Thymus (tissue), 11 donors: Measurements from ENCODE around the gene CCL4. TPM values are rescaled to one million over a fixed set of nuclear protein-coding genes. Genes with fewer than 3 reads are reported as not detected.

Experiments
- DNase-seq, 9 donors: peaks; one replicate each; pipeline ENCODE4 v3.0.0-alpha.2; 2013; ENCODE audit warnings: low spot score in 9 of 9, low read depth in 6 of 9, missing footprints in 1 of 9
- H3K27ac ChIP-seq, 2 donors: one replicate each; pipeline ENCODE4 v1.5.1; 2013; ENCODE audit warnings: control low read depth in 1 of 2, low read depth in 1 of 2, low read length in 1 of 2, mild to moderate bottlenecking in 1 of 2, moderate library complexity in 1 of 2
- H3K27me3 ChIP-seq, 2 donors: one replicate each; pipeline ENCODE4 v1.5.1; 2013; ENCODE audit warnings: low read length in 1 of 2; ENCODE audit not compliant: control insufficient read depth in 2 of 2, insufficient read depth in 1 of 2
- H3K36me3 ChIP-seq, 2 donors: one replicate each; pipeline ENCODE4 v1.5.1; 2013; ENCODE audit warnings: low read length in 1 of 2, mild to moderate bottlenecking in 1 of 2, moderate library complexity in 1 of 2; ENCODE audit not compliant: control insufficient read depth in 2 of 2, insufficient read depth in 2 of 2
- H3K4me1 ChIP-seq, 2 donors: one replicate each; pipeline ENCODE4 v1.5.1; 2013; ENCODE audit warnings: low read length in 2 of 2; ENCODE audit not compliant: control insufficient read depth in 2 of 2, insufficient read depth in 2 of 2
- H3K4me3 ChIP-seq, 2 donors: one replicate each; pipeline ENCODE4 v1.5.1; 2013; ENCODE audit warnings: low read length in 2 of 2, control low read depth in 1 of 2, mild to moderate bottlenecking in 1 of 2
- H3K9me3 ChIP-seq, 2 donors: one replicate each; pipeline ENCODE4 v1.5.1; 2013; ENCODE audit warnings: low read length in 1 of 2, mild to moderate bottlenecking in 1 of 2; ENCODE audit not compliant: control insufficient read depth in 2 of 2, insufficient read depth in 1 of 2
- WGBS: extraction: QIAGEN DNeasy Blood & Tissue Kit; methylation state at CpG from one replicate; pipeline ENCODE4 v1.1.7; 2013; 5-methylcytosine and 5-hydroxymethylcytosine counted together
- polyA plus RNA-seq: library from polyadenylated mRNA; stranded (reverse); fragments of 200-250 nt; gene quantifications from one replicate; pipeline ENCODE4 v1.2.3, GENCODE V29; 2013
- total RNA-seq: library from RNA; stranded (reverse); fragments of 120-200 nt; gene quantifications from one replicate; pipeline ENCODE4 v1.2.4, GENCODE V29; 2013
- donor health status: healthy.

The CCL4 gene
- total and polyA plus RNA-seq, 2 donors: 7.3 to 15.4 TPM

DNA sequence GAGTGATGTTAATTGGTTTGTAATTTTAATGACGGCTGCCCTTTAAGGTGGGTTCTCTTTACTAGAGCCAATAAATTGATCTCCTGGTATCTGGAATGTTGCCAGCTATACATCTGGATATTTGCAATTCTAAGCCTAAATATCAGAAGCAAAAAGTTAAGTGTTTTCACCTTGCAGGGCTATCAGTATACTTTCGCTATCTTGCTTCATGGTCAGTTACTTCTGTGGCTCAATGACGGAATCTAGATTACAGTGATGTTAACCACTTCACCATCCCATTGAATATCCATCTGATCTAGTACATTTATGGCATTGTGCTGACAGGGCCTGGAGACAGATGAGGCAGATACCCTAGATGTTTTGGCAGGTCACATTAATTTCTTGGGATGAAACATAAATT lies 28.3 kb downstream of the CCL4 start:
- Histone ChIP-seq H3K27ac (no peak overlapping the region), H3K36me3 (no peaks in the 10 kb centered on the region), H3K4me1 (no peaks in the 10 kb centered on the region), H3K9me3 (no peaks in the 10 kb centered on the region), H3K4me3 (no peak overlapping the region), H3K27me3 (peaks cover 0 to 3% of the 10 kb centered on the region in 2 donors)
- no peak for DNase-seq
- WGBS: 95% methylated on average over 3 of the region's 3 CpGs

DNA sequence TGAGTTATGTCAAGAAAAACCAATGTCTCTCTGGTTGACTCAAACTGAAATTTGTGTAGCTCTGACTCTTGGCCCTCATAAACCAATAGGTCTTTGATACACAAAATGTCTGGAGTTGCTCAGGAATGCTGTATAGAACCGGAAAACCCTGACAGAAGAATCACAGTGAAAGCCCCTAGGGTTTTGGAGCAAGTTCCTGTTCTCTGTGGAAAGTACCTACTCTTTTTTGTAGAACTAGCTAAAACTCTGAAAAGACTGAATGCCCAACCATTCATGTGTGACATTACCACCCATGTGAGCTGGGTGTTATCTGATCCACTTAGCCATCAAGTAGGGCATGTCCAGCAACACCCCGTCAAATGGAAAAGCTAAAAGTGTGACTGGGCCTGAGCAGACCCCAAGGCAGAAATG lies 28.8 kb downstream of the CCL4 start:
- Histone ChIP-seq H3K9me3 (no peaks in the 10 kb centered on the region), H3K4me3 (no peak overlapping the region), H3K27ac (peak overlapping the region in 1 of 2 donors; percentile 20), H3K4me1 (no peaks in the 10 kb centered on the region), H3K36me3 (no peaks in the 10 kb centered on the region), H3K27me3 (peaks cover 0 to 3% of the 10 kb centered on the region in 2 donors)
- WGBS: 93% methylated on average over 2 of the region's 2 CpGs
- DNase-seq: peak in 1 of 9 donors; percentile 12

DNA sequence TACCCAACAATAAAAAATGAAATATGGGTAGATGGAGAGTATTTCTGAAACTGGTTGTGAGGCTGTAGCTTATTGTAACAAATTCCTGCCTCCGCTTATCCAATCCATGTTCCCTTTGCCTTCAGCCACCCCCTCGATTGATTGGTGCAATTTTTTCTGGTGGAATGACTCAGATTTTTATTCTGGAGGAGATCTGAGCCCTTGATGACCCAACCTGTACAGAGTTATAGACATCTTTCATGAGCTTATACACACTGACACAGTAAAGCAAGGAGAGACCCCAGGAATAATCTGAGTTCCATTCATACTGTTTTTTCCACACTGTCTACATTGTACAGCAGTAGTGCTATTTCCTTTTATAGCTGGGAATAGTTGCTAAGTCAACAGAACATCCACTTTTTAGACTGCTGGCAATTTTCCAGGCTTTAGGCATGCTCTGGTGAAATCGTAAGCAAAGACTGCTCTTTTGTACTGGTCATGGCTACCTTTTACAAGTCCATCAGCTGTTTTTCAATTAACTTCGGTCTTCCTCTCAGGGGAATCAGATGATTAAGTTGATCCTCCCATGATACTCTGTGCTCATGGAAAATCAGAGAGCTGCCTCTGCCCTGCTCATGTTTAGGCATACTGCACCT lies 30.1 kb downstream of the CCL4 start:
- no peaks in the 10 kb centered on the region for H3K36me3 ChIP-seq
- no peaks in the 10 kb centered on the region for H3K4me1 ChIP-seq
- H3K9me3 ChIP-seq: no peaks in the 10 kb centered on the region
- no peak overlapping the region for H3K27ac ChIP-seq
- peaks cover 0 to 5% of the 10 kb centered on the region in 2 donors for H3K27me3 ChIP-seq
- 85% methylated on average over 4 of the region's 4 CpGs for WGBS
- H3K4me3 ChIP-seq: no peak overlapping the region
- DNase-seq: no peak

DNA sequence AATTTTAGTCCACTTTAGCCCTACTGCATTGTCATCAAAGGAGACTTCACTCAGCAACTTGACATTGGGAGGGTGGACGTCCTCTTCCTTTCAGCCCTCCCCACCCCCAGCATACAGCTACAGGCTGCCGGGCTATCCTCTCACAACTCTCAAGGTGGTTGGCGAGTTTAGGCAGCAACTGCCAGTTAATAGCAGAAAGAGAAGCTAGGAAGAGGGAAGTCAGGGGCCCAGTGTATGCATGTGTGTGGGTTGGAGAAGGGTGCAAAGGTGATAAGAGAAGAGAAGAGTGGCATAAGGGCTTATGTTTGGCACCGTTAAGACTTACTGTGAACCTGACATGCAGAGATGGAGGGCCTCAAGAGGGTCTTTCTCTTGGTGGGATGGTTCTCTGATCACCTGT lies 31.8 kb downstream of the CCL4 start:
- Histone ChIP-seq H3K36me3 (no peaks in the 10 kb centered on the region), H3K4me1 (no peaks in the 10 kb centered on the region), H3K27me3 (peaks cover 0 to 5% of the 10 kb centered on the region in 2 donors), H3K4me3 (no peak overlapping the region), H3K27ac (no peak overlapping the region), H3K9me3 (no peaks in the 10 kb centered on the region)
- no peak for DNase-seq
- 83% methylated on average over 4 of the region's 4 CpGs for WGBS

DNA sequence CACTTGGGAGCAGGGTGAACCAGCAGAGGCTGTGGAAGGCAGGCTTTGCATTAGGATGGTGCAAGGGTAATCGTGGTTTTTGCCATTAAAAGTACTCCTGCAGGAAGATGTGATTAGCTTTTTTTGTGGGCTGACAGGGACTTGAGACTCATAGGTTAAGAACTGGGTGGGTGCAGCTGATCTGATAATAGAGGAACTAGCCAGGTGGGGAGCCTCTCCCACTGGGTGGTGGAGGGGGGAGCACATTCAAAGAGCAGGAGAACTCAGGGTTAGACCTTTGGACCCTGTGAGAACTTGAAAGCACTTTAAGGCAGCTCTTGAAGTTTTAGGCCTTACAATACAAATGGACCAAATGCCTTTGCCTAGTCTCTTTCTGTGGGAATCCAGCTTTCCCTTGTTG lies 32.4 kb downstream of the CCL4 start:
- Histone ChIP-seq H3K36me3 (no peaks in the 10 kb centered on the region), H3K4me3 (no peak overlapping the region), H3K27ac (no peak overlapping the region), H3K4me1 (no peaks in the 10 kb centered on the region), H3K27me3 (peaks cover 0 to 5% of the 10 kb centered on the region in 2 donors), H3K9me3 (no peaks in the 10 kb centered on the region)
- no peak for DNase-seq
- 76% methylated on average over 1 of the region's 1 CpG for WGBS

DNA sequence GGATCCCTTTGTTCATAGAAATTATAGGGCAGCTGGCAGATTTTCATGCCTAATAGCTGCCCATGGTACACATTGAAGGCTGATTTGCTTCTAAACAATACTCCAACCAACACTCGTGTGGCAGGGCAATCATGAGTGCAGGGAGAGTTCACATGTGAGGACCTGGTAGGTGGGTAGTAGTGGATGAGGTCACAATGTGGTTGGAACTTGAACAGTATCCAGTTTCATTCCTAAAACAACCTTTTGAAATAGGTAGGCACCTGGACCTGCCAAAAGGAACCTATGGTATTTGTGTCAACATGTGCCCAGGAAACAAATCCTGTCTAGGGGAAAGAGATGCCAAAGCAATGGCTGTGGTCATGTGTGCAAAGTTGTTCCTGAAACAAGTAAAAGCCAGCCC lies 32.8 kb downstream of the CCL4 start:
- no peak for DNase-seq
- 95% methylated on average over 1 of the region's 1 CpG for WGBS
- no peaks in the 10 kb centered on the region for H3K36me3 ChIP-seq
- peaks cover 0 to 5% of the 10 kb centered on the region in 2 donors for H3K27me3 ChIP-seq
- H3K27ac ChIP-seq: no peak overlapping the region
- H3K9me3 ChIP-seq: no peaks in the 10 kb centered on the region
- H3K4me1 ChIP-seq: no peaks in the 10 kb centered on the region
- no peak overlapping the region for H3K4me3 ChIP-seq

DNA sequence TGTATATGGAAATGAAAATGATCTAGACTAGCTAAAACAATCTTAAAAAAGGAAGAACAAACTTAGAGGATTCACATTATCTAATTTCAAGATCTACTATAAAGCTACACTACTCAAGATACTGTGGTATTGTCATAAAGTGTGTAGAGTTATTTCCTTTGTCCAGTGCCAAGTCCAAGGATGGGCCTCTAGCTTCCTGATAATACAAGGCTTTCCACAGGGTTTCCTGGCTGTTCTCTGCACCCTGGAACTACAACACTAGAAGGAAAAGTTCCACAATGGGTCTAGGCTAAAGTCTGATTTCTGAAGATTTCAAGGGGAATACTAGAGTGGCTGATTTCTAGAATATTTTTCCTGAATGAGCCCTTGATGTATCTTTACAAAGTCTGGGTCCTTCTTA lies 38.6 kb downstream of the CCL4 start:
- DNase-seq: no peak
- Histone ChIP-seq H3K4me1 (no peaks in the 10 kb centered on the region), H3K9me3 (no peaks in the 10 kb centered on the region), H3K27ac (no peak overlapping the region), H3K4me3 (no peak overlapping the region), H3K36me3 (no peaks in the 10 kb centered on the region), H3K27me3 (peaks cover 0 to 2% of the 10 kb centered on the region in 2 donors)

DNA sequence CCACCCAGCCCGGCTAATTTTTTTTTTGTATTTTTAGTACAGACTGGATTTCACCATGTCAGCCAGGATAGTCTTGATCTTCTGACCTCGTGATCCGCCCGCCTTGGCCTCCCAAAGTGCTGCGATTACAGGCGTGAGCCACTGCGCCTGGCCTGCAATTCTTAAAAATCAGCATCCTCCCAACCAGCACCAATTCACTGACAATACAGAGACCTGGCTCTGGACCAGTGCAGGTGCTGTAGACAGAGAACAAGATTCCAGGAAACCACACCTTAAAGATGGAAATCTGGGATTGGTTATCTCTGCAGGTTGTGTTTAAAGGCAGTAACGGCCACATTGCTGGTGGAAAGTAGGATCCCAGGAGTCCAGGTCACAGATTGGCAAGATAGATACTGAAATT lies 39.2 kb downstream of the CCL4 start:
- Histone ChIP-seq H3K36me3 (no peaks in the 10 kb centered on the region), H3K4me1 (no peaks in the 10 kb centered on the region), H3K4me3 (no peak overlapping the region), H3K9me3 (no peaks in the 10 kb centered on the region), H3K27me3 (peaks cover 0 to 1% of the 10 kb centered on the region in 2 donors), H3K27ac (no peak overlapping the region)
- no peak for DNase-seq
- WGBS: 97% methylated on average over 8 of the region's 8 CpGs

DNA sequence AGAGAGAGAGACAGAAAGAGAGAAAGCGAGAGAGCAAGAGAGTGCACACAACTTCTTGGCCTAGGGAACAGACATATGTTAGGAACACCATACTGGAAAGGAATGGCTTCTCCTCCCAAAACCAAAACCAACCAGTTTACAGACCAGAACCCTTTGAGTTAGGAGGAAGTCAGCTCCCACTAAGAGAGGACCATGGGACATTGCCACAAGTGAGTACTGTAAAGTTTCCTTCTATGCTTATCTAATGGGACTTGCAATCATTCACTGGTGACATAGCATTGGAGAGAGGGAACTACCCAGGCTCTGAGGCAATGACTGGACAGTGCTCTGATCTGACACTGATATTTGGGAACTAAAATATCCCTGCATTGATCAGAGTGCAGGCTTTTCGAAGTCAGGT lies 40.4 kb downstream of the CCL4 start:
- H3K4me3 ChIP-seq: no peak overlapping the region
- no peaks in the 10 kb centered on the region for H3K4me1 ChIP-seq

More for the DNA sequence above, 40.4 kb downstream of the CCL4 start:
- H3K27ac ChIP-seq: no peak overlapping the region
- no peaks in the 10 kb centered on the region for H3K36me3 ChIP-seq
- 98% methylated on average over 2 of the region's 2 CpGs for WGBS
- DNase-seq: no peak
- peaks cover 0 to 2% of the 10 kb centered on the region in 2 donors for H3K27me3 ChIP-seq
- no peaks in the 10 kb centered on the region for H3K9me3 ChIP-seq
